Endothelial cell of umbilical vein (primary cell): ENCODE results near the gene MTMR6. TPM values are rescaled to one million over a fixed set of nuclear protein-coding genes. Genes with fewer than 3 reads are reported as not detected.

Source experiments
- BruUV-seq: library from RNA; stranded (reverse); fragments of 400-500 nt; replicated peaks from 2 replicates; lab custom pipeline; 2021; lab: Mats Ljungman, UMichigan
- CTCF ChIA-PET: fragments of 300-600, 350-600 bp; sonication (Branson Sonifier 250); formaldehyde crosslinking; loops from one replicate; lab custom pipeline; 2021; ENCODE audit warnings: antibody characterized with exemption, inconsistent platforms; lab: Charles Lee
- POLR2A ChIA-PET: fragments of 300-600, 350-600 bp; sonication (Branson Sonifier 250); formaldehyde crosslinking; loops from one replicate; lab custom pipeline; 2021; ENCODE audit warnings: antibody characterized with exemption, inconsistent platforms; lab: Charles Lee
- DNase-seq: peaks from one replicate; pipeline ENCODE4 v3.0.0-alpha.2; 2011; ENCODE audit warnings: low read depth, low spot score
- FAIRE-seq: peaks from 2 replicates; lab custom pipeline; 2011; peaks lifted over from hg19 to GRCh38; lab: Jason Lieb, UNC
- H2AFZ ChIP-seq: 2 replicates; pipeline ENCODE4 v1.6.0; 2012; ENCODE audit warnings: low read depth, low read length, control low read depth, inconsistent platforms
- H3K27ac ChIP-seq: 2 replicates; pipeline ENCODE4 v1.5.1; 2011; ENCODE audit warnings: low read depth, mild to moderate bottlenecking, control low read depth, low read length, moderate library complexity; ENCODE audit not compliant: insufficient read depth
- H3K27me3 ChIP-seq, 2 experiments: 2 replicates each; pipeline versions ENCODE4 v1.6.0 to v1.6.1; 2011; ENCODE audit warnings: low read length in 2 of 2, mixed read lengths in 1 of 2; ENCODE audit not compliant: control insufficient read depth in 2 of 2, insufficient read depth in 2 of 2
- H3K36me3 ChIP-seq, 2 experiments: 2 replicates in 1 of 2; 3 replicates in 1 of 2; pipeline ENCODE4 v1.5.1; 2011; ENCODE audit warnings: low read length in 2 of 2, mild to moderate bottlenecking in 1 of 2, moderate library complexity in 1 of 2; ENCODE audit not compliant: control insufficient read depth in 2 of 2, insufficient read depth in 2 of 2; ENCODE audit errors: extremely low read depth in 1 of 2
- H3K4me1 ChIP-seq: 3 replicates; pipeline ENCODE4 v1.5.1; 2011; ENCODE audit warnings: mild to moderate bottlenecking, low read length; ENCODE audit not compliant: control insufficient read depth, insufficient read depth; ENCODE audit errors: extremely low read depth
- H3K4me2 ChIP-seq: 2 replicates; pipeline ENCODE4 v1.6.1; 2011; ENCODE audit warnings: low read length, control low read depth, mixed read lengths; ENCODE audit not compliant: insufficient read depth
- H3K4me3 ChIP-seq, 3 experiments: fragments of 200-600 bp in 1 of 3; sonication (generic), shearing (Covaris generic) in 1 of 3; replicated peaks in 1 of 3; 2 replicates each; pipeline ENCODE4 v1.5.1; 2011 to 2016; ENCODE audit warnings: control low read depth in 3 of 3, low read length in 3 of 3, mild to moderate bottlenecking in 2 of 3, inconsistent platforms in 1 of 3, low read depth in 1 of 3, moderate library complexity in 1 of 3; ENCODE audit not compliant: insufficient read depth in 1 of 3
- H3K79me2 ChIP-seq: 2 replicates; pipeline ENCODE4 v1.6.0; 2012; ENCODE audit warnings: low read length, inconsistent platforms; ENCODE audit not compliant: control insufficient read depth, insufficient read depth
- H3K9ac ChIP-seq: replicated peaks from 2 replicates; pipeline ENCODE3; 2011; ENCODE audit warnings: low read length, control low read depth; ENCODE audit not compliant: insufficient read depth; ENCODE audit errors: extremely low read depth
- H3K9me1 ChIP-seq: replicated peaks from 3 replicates; pipeline ENCODE4 v1.6.0; 2011; ENCODE audit warnings: mild to moderate bottlenecking, low read length; ENCODE audit not compliant: control insufficient read depth, insufficient read depth; ENCODE audit errors: extremely low read depth
- H3K9me3 ChIP-seq: replicated peaks from 2 replicates; pipeline ENCODE4 v1.5.1; 2012; ENCODE audit warnings: low read length, inconsistent platforms; ENCODE audit not compliant: control insufficient read depth, insufficient read depth
- H4K20me1 ChIP-seq: replicated peaks from 2 replicates; pipeline ENCODE3; 2011; ENCODE audit warnings: mild to moderate bottlenecking, low read length; ENCODE audit not compliant: control insufficient read depth, insufficient read depth; ENCODE audit errors: extremely low read depth
- EZH2 ChIP-seq: IDR thresholded peaks from 2 replicates; pipeline ENCODE4 v1.6.1; 2012; ENCODE audit warnings: borderline replicate concordance, low read depth, mild to moderate bottlenecking, moderate library complexity, low read length, inconsistent platforms; ENCODE audit not compliant: severe bottlenecking
- FOS ChIP-seq: IDR thresholded peaks from 2 replicates; pipeline ENCODE4 v1.6.1; 2011; ENCODE audit warnings: mild to moderate bottlenecking, low read length, moderate library complexity, borderline replicate concordance; ENCODE audit not compliant: insufficient read depth
- GATA2 ChIP-seq: IDR thresholded peaks from 2 replicates; pipeline ENCODE4 v1.7.0; 2011; ENCODE audit warnings: low read depth, mild to moderate bottlenecking, moderate library complexity, mixed read lengths, low read length; ENCODE audit not compliant: insufficient read length, insufficient read depth
- JUN ChIP-seq: IDR thresholded peaks from 2 replicates; pipeline ENCODE4 v1.6.1; 2011; ENCODE audit warnings: borderline replicate concordance, low read depth; ENCODE audit not compliant: insufficient read length, insufficient read depth
- MYC ChIP-seq: IDR thresholded peaks from one replicate; pipeline ENCODE4 v1.6.1; 2011; ENCODE audit warnings: mild to moderate bottlenecking, low read depth, low read length
- POLR2A ChIP-seq: IDR thresholded peaks from 2 replicates; pipeline ENCODE4 v1.6.1; 2012; ENCODE audit warnings: low read depth, mild to moderate bottlenecking, control low read depth, low read length
- POLR2AphosphoS5 ChIP-seq: IDR thresholded peaks from 2 replicates; pipeline ENCODE4 v1.6.1; 2012; ENCODE audit warnings: low read depth, mild to moderate bottlenecking, control low read depth, low read length, moderate library complexity; ENCODE audit not compliant: insufficient read depth
- dilution Hi-C: fragments of 300-500 bp; cut with MboI; formaldehyde crosslinking; loops from one replicate; pipeline ENCODE4 v1.15.0; 2019; ENCODE audit warnings: low sequenced_read_pairs; ENCODE audit not compliant: extremely low pct_ligation_motif_present
- intact Hi-C: fragments of 100-400 bp; cut with micrococcal nuclease; formaldehyde crosslinking; loops from one replicate; pipeline ENCODE4 v1.10.0; 2022
- polyA plus RNA-seq, 4 experiments: library from polyadenylated mRNA; depleted of rRNA in 3 of 4; stranded (reverse) in 3 of 4; unstranded in 1 of 4; fragments of >200 nt; gene quantifications; 2 replicates each; pipeline versions ENCODE4 v1.2.1 to v1.2.3, GENCODE V29; 2011 to 2012; ENCODE audit warnings: missing spikeins in 1 of 4
- total RNA-seq: library from RNA; stranded (reverse); gene quantifications from 2 replicates; pipeline ENCODE4 v1.2.3, GENCODE V29; 2021
- TF ChIP-seq, protein P1 (sequence below): IDR thresholded peaks from 2 replicates; pipeline ENCODE4 v1.6.1; 2011; ENCODE audit not compliant: insufficient read depth, insufficient read length
- TF ChIP-seq, protein P2 (sequence below), 2 donors: IDR thresholded peaks; 1 replicate in 1 of 2; 2 replicates in 1 of 2; pipeline ENCODE4 v1.5.1; 2011; ENCODE audit warnings: low read length in 2 of 2, mild to moderate bottlenecking in 2 of 2, moderate library complexity in 2 of 2, control low read depth in 1 of 2, inconsistent platforms in 1 of 2, low read depth in 1 of 2; ENCODE audit not compliant: insufficient read depth in 1 of 2; ENCODE audit errors: extremely low read depth in 1 of 2

Gene MTMR6
- total and polyA plus RNA-seq, 2 donors (not counting 3 experiments of a cell fraction or from before 2014, with no cell fraction given): 10.2 to 20.9 TPM

DNA sequence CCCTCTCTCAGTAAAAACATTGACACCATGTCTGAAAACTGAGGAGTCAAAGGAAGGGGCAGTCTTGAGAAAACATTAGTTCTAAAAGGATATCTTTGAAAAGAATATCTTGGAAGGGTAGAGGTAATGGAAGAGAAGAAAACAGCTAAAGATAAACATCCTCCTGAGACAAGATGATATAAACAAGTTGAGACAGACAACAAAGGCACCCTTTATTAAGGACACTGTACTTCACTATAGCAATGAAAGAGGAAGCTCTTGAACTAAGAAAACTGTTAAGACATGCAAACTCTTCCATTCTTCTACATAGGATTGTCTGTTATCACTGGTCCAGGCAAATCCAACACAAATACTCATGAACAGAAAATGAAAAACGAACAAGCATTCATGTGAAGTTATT, 46.3 kb downstream of the MTMR6 start:
- Histone ChIP-seq H3K4me1 (no peaks in the 10 kb centered on the region), H3K79me2 (no peaks in the 10 kb centered on the region), H2AFZ (no peak overlapping the region), H3K27me3 (no peaks in the 10 kb centered on the region), H3K36me3 (no peaks in the 10 kb centered on the region), H3K27ac (no peak overlapping the region), H3K4me3 (no peak overlapping the region), H3K4me2 (no peak overlapping the region), H4K20me1 (no peaks in the 10 kb centered on the region), H3K9me3 (no peaks in the 10 kb centered on the region), H3K9ac (no peak overlapping the region), H3K9me1 (no peaks in the 10 kb centered on the region)
- dilution Hi-C loops (no loop called here), intact Hi-C loops (no loop called here)
- DNase-seq (no peak), FAIRE-seq (no peak)
- ChIA-PET POLR2A (no interaction called here), CTCF (no interaction called here)
- BruUV-seq: no TSS peak
- TF ChIP-seq FOS (no peak), GATA2 (no peak), EZH2 (no peak), JUN (no peak), MYC (no peak), POLR2AphosphoS5 (no peak), POLR2A (no peak)
- TF ChIP-seq, protein P1, sequence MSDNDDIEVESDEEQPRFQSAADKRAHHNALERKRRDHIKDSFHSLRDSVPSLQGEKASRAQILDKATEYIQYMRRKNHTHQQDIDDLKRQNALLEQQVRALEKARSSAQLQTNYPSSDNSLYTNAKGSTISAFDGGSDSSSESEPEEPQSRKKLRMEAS: no peak
- TF ChIP-seq, protein P2, sequence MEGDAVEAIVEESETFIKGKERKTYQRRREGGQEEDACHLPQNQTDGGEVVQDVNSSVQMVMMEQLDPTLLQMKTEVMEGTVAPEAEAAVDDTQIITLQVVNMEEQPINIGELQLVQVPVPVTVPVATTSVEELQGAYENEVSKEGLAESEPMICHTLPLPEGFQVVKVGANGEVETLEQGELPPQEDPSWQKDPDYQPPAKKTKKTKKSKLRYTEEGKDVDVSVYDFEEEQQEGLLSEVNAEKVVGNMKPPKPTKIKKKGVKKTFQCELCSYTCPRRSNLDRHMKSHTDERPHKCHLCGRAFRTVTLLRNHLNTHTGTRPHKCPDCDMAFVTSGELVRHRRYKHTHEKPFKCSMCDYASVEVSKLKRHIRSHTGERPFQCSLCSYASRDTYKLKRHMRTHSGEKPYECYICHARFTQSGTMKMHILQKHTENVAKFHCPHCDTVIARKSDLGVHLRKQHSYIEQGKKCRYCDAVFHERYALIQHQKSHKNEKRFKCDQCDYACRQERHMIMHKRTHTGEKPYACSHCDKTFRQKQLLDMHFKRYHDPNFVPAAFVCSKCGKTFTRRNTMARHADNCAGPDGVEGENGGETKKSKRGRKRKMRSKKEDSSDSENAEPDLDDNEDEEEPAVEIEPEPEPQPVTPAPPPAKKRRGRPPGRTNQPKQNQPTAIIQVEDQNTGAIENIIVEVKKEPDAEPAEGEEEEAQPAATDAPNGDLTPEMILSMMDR (IDR thresholded peaks at IDR 0.05; ENCODE audit: extremely low read depth in 1 of 2, insufficient read depth in 1 of 2, low read depth in 1 of 2, low read length in 2 of 2): no peak
